ENCODE measurements around the gene AGAP2. TPM values are rescaled to one million over a fixed set of nuclear protein-coding genes. Genes with fewer than 3 reads are reported as not detected.

AGAP2 gene
- polyA plus RNA-seq, 2 of the 4 experiments (the other 2 are of a cell fraction): 0.26 to 0.45 TPM

- TF ChIP-seq HOXB5 (CRISPR knock-in tag; IDR thresholded peaks at IDR 0.05) (no peak), CHD4 (IDR thresholded peaks at IDR 0.05; ENCODE audit: borderline replicate concordance) (no peak), MAZ (IDR thresholded peaks at IDR 0.05; ENCODE audit: borderline replicate concordance, low read depth, low read length) (no peak)
- TF ChIP-seq, protein P1, sequence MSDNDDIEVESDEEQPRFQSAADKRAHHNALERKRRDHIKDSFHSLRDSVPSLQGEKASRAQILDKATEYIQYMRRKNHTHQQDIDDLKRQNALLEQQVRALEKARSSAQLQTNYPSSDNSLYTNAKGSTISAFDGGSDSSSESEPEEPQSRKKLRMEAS (IDR thresholded peaks at IDR 0.05): no peak
Observed at GRCh38 chr12:57783466-57783801, 44.9 kb upstream of the AGAP2 start (continued).

DNA sequence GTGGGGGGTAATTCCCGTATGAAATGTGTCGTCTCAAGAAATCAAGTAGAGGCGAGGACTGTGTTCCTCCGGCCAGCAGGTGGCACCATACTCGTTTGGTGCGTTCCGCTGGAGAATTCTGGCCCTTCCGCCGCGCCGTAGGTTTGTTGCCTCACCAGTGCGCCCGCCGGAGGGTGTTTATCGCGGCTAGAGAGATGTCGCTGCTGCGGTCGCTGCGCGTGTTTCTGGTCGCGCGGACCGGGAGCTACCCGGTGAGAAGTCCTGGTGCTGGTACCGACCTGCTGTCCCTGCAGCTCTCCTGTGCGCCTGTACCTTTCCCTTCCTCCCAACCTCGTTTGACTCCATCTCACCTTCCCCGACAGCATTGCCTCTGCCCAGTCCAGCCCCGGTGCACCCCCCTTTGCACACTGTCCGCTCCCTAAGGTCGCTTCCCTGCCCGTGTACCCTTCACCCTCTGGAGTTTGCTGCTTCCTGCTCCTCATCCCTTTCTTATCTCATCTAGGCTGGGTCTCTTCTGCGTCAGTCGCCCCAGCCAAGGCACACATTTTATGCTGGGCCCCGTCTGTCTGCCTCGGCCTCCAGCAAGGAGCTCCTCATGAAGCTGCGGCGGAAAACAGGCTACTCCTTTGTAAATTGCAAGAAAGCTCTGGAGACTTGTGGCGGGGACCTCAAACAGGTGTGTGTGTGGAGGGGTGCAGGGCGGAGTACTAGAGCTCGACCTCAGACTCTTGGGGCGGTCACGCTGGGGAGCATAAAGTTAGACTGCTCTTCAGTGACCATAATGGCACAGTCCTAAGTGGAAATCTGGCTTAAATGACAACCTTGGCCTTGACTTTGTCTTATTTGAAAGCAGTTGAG lies 44.3 kb upstream of the AGAP2 start, which contains the start of gene TSFM:
Gene TSFM, plus strand, starts transcription at position 180 of the 858 bp plus-strand sequence. Its CDS starts 15 bp downstream, at position 195.
- peak; percentile 81 to 97 for DNase-seq (ENCODE audit: low read depth in 1 of 2, low spot score in 1 of 2)
- WGBS (ENCODE audit: missing lambda C conversion rate): under 1% methylated on average over 43 of the region's 45 CpGs
- FAIRE-seq: no peak
- no peaks in the 10 kb centered on the region for H3K9me3 ChIP-seq
- peak; percentile 89 to 94 for ATAC-seq
- peaks cover 8% of the 10 kb centered on the region for H3K4me1 ChIP-seq
- H3K4me2 ChIP-seq: peak within 1 kb of the TSS; percentile 74
- CTCF ChIA-PET: interaction anchor here (0.6 to 8.1 kb wide), 29 partner anchors 8 to 148 kb away, joined by 3 to 60 read pairs (median 4); partner anchors contain the start of genes CYP27B1, EEF1AKMT3 and METTL1
- peak within 1 kb of the TSS; percentile 83 for H3K4me3 ChIP-seq
- POLR2A ChIA-PET: interaction anchor here (0.7 to 1.3 kb wide), 7 partner anchors 9 to 114 kb away, joined by 3 to 9 read pairs (median 4); partner anchors contain the start of genes EEF1AKMT3 and METTL1
- peak within 1 kb of the TSS; percentile 75 to 89 for H3K27ac ChIP-seq
- TF ChIP-seq, protein P2, sequence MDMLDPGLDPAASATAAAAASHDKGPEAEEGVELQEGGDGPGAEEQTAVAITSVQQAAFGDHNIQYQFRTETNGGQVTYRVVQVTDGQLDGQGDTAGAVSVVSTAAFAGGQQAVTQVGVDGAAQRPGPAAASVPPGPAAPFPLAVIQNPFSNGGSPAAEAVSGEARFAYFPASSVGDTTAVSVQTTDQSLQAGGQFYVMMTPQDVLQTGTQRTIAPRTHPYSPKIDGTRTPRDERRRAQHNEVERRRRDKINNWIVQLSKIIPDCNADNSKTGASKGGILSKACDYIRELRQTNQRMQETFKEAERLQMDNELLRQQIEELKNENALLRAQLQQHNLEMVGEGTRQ (IDR thresholded peaks at IDR 0.05): no peak
- TF ChIP-seq ZC3H11A (IDR thresholded peaks at IDR 0.05) (peak; percentile 14; the same call in 1 of the 2 replicates), KDM1A (IDR thresholded peaks at IDR 0.05; ENCODE audit: low read depth) (no peak), ELK1 (IDR thresholded peaks at IDR 0.05; ENCODE audit: low read depth, low read length) (no peak), CEBPB (IDR thresholded peaks at IDR 0.05) (peak; percentile 81 to 94; a peak in 3 of 4 replicates), TP53 (CRISPR knock-in tag; IDR thresholded peaks at IDR 0.05) (peak; percentile 60; the same call in 1 of the 2 replicates), EHMT2 (IDR thresholded peaks at IDR 0.05; ENCODE audit: low read depth) (no peak), MAFK (IDR thresholded peaks at IDR 0.05; ENCODE audit: partially characterized antibody) (no peak), SMC3 (IDR thresholded peaks at IDR 0.05) (peak; percentile 45), RNF2 (IDR thresholded peaks at IDR 0.05; ENCODE audit: borderline replicate concordance, low read depth) (no peak), RAD21 (conservative IDR thresholded peaks at IDR 0.05 in 1 of 2, IDR thresholded peaks at IDR 0.05 in 1 of 2) (peak; percentile 22 to 39; a peak in 1 of 5 replicates), MAZ (IDR thresholded peaks at IDR 0.05; ENCODE audit: borderline replicate concordance, low read depth, low read length) (no peak), CBX2 (IDR thresholded peaks at IDR 0.05; ENCODE audit: borderline replicate concordance, low read depth) (no peak), PBX3 (IDR thresholded peaks at IDR 0.05) (peak; percentile 45; the same call in 1 of the 2 replicates), RFX5 (IDR thresholded peaks at IDR 0.05) (no peak), BHLHE40 (IDR thresholded peaks at IDR 0.05; ENCODE audit: low read depth, low read length) (no peak), HOXB13 (CRISPR knock-in tag; IDR thresholded peaks at IDR 0.05; ENCODE audit: low read depth) (no peak), NFE2L2 (conservative IDR thresholded peaks at IDR 0.05; ENCODE audit: low read length) (no peak), POLR2AphosphoS2 (conservative IDR thresholded peaks at IDR 0.05; ENCODE audit: low read length) (no peak), JUN (IDR thresholded peaks at IDR 0.05) (peak; percentile 81 to 96; a peak in 4 of 5 replicates), FOSL2 (IDR thresholded peaks at IDR 0.05) (no peak), FOSL2 (CRISPR knock-in tag; IDR thresholded peaks at IDR 0.05) (no peak), CHD2 (IDR thresholded peaks at IDR 0.05; ENCODE audit: low read length, partially characterized antibody) (no peak), EHF (CRISPR knock-in tag; IDR thresholded peaks at IDR 0.05) (no peak), ZNF302 (CRISPR knock-in tag; IDR thresholded peaks at IDR 0.05) (no peak), POLR2A (IDR thresholded peaks at IDR 0.05; ENCODE audit: low read length) (peak; percentile 83), HDAC2 (IDR thresholded peaks at IDR 0.05) (no peak)
- TF ChIP-seq, protein P3, sequence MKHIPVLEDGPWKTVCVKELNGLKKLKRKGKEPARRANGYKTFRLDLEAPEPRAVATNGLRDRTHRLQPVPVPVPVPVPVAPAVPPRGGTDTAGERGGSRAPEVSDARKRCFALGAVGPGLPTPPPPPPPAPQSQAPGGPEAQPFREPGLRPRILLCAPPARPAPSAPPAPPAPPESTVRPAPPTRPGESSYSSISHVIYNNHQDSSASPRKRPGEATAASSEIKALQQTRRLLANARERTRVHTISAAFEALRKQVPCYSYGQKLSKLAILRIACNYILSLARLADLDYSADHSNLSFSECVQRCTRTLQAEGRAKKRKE (CRISPR knock-in tag; IDR thresholded peaks at IDR 0.05; ENCODE audit: low read depth): no peak
- TF ChIP-seq, protein P4, sequence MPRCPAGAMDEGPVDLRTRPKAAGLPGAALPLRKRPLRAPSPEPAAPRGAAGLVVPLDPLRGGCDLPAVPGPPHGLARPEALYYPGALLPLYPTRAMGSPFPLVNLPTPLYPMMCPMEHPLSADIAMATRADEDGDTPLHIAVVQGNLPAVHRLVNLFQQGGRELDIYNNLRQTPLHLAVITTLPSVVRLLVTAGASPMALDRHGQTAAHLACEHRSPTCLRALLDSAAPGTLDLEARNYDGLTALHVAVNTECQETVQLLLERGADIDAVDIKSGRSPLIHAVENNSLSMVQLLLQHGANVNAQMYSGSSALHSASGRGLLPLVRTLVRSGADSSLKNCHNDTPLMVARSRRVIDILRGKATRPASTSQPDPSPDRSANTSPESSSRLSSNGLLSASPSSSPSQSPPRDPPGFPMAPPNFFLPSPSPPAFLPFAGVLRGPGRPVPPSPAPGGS (IDR thresholded peaks at IDR 0.05): peak; percentile 93
